GM12872 (cell line): ENCODE results near the gene CYFIP1.

ENCODE experiments used
- CTCF ChIP-seq: IDR thresholded peaks from 3 replicates; pipeline ENCODE4 v1.5.1; 2011; ENCODE audit warnings: low read depth, mild to moderate bottlenecking, low read length, moderate library complexity; ENCODE audit not compliant: insufficient read depth

The CYFIP1 gene

DNA sequence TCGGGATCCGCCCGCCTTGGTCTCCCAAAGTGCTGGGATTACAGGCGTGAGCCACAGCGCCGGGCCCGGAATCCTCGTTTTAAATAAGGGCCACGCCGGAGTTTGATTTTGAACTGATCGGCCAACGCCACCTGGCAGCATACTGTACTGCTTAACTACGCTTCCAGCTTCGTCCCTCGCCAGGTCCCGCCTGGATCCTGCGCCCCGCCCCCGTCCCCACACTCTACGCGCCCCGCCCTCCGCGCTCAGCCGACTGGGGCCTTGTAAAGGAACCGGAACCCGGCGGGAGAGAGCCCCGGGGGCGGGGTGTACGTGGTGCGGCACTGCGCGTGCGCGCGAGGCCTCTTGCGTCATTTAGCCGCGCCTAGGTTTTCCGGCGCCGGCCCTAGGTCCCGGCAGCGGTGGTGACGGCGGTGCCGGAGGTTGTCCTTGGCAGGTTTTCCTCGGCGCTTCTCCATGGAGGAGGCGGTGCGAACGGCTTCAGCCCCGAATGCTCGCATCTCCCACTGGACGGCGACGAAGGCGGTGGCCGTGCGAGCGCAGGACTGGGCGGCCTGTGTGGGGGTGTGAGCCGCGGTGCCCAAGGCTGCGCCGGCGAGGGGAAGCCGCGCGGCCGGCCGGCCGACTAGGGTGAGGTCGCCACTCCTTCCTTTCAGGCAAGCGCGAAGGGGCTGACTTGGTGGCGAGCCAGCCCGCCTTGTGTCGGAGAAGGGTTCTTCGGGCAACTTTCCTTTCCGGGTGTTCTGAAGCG, 141.7 kb downstream of the CYFIP1 start, which contains the start of gene NIPA2:
NIPA2 (plus strand) TSS at position 375 of the 751 bp plus-strand sequence. CDS start 13,066 bp downstream, outside the sequence.
- no peak for TF ChIP-seq CTCF

GRCh38 chr15:22831473-22831872, 148.7 kb downstream of the CYFIP1 start:
- no peak for TF ChIP-seq CTCF

GRCh38 chr15:22827125-22827524, 153.0 kb downstream of the CYFIP1 start:
- no peak for TF ChIP-seq CTCF

- TF ChIP-seq CTCF, result no peak
These were observed 156.6 kb downstream of the CYFIP1 start for GRCh38 chr15:22823495-22824128.

DNA sequence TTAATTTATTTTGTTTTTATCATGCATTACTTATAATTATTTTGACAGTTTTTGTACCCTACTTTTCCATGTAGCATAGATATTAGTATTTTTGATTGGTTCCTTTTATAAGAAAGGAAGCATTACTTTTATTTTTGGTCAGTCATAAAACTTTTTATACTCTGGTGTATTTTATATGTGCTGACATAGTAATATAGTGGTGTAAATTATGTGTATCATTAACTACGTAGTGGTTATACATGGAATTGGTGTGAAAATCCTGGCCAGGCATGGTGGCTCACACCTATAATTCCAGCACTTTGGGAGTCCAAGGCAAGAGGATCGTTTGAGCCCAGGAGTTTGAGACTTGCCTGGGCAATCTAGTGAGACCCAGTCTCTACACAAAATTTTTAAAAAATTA, 160.5 kb downstream of the CYFIP1 start:
- no peak for TF ChIP-seq CTCF
